Middle frontal gyrus (tissue), 1 donor: ENCODE results near the gene ADRB2.
"Not testable (repeated sequence)": the region's sequence is repeated elsewhere in the genome, so short reads cannot be mapped to it uniquely, and the experiment has no call there.

Source experiments
- DNase-seq: peaks from one replicate; pipeline ENCODE4 v3.0.0-alpha.2; 2015; ENCODE audit warnings: low spot score; ENCODE audit errors: extremely low spot score

ADRB2 gene

DNA sequence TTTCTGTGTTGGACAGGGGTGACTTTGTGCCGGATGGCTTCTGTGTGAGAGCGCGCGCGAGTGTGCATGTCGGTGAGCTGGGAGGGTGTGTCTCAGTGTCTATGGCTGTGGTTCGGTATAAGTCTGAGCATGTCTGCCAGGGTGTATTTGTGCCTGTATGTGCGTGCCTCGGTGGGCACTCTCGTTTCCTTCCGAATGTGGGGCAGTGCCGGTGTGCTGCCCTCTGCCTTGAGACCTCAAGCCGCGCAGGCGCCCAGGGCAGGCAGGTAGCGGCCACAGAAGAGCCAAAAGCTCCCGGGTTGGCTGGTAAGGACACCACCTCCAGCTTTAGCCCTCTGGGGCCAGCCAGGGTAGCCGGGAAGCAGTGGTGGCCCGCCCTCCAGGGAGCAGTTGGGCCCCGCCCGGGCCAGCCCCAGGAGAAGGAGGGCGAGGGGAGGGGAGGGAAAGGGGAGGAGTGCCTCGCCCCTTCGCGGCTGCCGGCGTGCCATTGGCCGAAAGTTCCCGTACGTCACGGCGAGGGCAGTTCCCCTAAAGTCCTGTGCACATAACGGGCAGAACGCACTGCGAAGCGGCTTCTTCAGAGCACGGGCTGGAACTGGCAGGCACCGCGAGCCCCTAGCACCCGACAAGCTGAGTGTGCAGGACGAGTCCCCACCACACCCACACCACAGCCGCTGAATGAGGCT is at the start of gene ADRB2:
Gene ADRB2 (plus strand): TSS at position 559 of the 686 bp plus-strand sequence. CDS start 221 bp downstream, outside the sequence.
- DNase-seq: peak; percentile 66

- no peak for DNase-seq
These were observed 49.6 kb upstream of the ADRB2 start for GRCh38 chr5:148776780-148777179.

DNA sequence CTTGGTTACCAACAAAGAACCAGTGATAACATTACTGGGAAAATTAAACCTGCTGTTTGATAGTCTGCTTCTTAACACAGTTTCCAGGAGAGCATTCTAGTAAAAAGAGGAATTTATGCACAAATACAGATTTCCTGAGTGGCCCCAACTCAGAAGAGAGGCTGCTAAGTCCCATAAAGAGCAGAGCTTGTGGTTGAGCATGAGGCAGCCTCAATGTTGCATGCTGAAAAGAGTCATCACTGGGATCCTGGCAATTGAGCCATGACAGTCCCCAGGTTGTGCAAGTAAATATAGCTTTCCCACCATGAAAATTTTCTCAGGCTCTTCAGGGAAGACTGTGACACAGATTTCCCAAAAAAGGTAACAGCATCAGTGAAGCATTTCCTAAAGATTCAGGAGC is 47.5 kb upstream of the ADRB2 start:
- no peak for DNase-seq

DNA sequence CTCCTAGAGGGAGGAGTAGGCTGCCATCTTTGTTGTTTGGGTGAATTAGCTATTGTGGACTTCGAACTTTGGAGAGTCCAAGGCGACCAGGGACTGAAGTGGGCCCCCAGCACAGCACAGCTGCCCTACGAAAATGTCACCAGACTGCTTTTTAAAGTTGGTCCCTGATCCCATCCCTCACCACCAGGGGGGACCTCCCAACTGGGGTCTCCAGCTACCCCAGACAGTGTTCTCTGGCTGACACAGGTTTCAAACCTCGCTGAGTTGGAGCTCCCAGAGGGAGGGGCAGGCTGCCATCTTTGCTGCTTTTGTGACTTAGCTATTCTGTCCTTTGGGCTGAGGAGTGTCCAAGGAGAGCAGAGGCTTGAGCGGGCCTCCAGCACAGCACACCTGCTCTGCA is 45.7 kb upstream of the ADRB2 start:
- no peak for DNase-seq

- DNase-seq: no peak
These were observed 44.6 kb upstream of the ADRB2 start for GRCh38 chr5:148781766-148782165.

DNA sequence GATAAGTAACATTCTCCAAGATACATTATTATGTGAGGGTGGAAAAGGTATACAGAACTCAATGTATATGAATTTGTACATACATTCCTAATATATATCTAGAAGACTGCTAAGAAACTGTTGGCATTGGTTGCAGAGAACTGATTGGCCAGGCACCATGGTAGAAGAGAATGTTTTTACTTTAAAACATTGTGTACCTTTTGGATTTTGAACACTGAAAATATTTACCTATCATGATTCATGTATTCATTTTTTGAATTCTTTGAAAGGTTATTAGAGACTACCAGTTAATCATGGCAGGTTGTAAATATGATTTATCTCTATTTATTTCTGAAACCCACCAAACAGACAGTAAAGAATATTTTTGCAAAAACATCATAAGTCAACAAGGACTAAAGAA is 41.2 kb upstream of the ADRB2 start:
- no peak for DNase-seq

GRCh38 chr5:148786456-148786855 is 40.0 kb upstream of the ADRB2 start:
- no peak for DNase-seq

DNA sequence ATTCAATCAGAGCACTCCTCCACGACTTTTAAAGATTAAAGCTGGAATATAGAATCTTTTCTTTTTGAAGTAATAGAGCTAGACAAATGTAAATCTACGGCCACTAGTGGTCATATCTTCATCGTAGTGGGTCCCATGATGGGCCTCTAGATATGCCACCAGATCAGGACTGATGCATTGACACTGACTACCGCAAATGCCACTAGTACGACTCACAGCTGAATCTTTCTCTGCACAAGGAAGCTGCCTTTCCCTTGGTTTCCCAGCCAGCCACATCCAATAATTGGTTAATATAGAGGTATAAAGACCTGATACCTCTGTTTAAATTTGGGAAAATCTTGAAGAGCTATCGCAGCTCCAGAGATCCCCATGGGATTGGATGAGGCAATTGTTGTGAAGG is 37.8 kb upstream of the ADRB2 start:
- DNase-seq: no peak

DNA sequence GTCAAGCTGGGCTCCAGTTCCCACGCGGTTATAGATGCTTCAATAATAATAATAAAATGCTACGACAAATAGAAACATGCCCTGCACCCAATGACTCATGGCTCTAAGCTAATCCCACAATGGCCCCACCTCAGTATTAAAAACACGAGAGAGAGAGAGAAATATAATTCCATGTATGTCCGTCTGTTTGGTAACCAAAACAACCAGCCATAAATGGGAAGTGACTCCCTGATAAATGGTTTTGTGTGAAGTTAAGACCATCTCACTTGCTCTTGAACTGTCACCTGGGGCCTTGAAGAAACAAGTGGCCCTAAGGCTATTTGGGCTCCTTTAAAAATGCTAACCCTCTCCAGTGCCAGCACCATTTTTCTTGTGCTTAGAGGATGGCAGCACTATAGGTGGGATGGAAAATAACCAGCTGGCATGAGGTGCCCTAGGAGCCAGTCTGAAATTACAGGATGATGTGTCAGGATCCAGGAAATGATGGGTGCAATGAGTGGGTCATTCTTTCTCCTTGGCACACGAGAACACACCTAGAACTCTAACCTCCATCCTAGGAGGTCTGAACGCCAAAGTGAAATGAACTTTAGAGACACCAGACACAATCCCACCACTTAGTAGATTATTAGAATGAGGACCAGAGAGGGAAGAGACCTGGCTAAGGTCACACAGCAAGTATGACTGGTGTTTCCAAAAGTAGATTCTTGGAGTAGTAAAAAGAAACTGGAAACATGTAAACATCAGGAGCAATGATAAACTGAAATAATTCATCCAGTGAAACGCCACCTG is 35.7 kb upstream of the ADRB2 start:
- no peak for DNase-seq

GRCh38 chr5:148791334-148791667 is 35.1 kb upstream of the ADRB2 start:
- DNase-seq: no peak

GRCh38 chr5:148791696-148792095 is 34.7 kb upstream of the ADRB2 start:
- no peak for DNase-seq

DNA sequence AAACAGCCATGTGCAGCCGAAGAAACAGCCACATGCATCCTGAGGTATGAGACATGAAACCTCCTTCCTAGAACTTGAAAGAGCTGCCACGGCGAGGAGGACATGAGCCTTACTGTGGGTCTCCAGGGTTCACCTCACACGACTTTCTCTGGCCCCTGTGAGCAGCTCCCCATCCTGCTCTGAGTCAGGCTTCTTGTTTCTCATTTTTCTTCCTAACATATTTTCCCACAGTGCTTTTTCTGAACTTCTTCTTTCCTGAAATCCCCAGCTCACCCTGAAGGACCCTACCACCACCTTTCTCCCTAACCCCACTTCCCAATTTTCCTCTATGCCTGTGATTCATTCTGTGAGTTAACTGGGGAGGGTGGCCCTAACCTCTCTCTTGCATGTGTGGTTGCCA is 33.7 kb upstream of the ADRB2 start:
- no peak for DNase-seq

DNA sequence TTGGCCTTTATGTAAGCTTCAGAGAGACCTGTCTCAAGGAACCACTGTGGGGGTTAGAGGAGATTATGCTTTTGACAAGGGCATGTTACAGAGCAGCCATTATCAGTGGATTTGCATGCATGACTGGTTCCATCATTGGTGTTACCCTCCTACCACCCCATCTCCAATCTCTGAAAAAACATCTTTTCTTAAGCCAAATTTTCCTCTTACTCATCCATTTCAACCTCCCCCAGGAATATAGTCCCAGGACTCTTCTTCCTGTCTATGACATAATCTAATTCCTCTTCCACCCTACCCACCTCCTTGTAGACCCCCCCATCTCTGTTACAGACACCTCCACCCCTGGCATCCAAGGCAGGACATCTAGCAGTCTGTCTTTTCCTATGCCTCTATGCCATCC is 33.1 kb upstream of the ADRB2 start:
- no peak for DNase-seq

DNA sequence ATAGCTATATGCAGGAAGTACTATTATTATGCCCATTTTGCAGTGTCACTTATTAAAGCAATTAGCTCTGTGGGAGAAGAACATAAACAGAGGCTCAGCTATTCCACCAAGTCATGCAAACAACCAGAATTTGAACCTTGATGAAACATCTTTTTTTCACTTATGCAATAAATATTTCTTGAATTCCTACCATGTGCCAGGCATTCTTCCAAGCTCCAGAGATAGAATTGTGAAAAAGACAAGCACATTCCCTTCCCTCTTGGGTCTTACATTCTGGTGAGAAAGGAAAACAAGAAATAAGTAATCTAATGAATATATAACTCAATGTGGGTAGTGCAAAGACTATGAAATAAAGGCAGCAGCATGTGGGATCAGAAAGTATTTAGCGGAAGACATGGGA is 32.1 kb upstream of the ADRB2 start:
- no peak for DNase-seq

- DNase-seq: no peak
These were observed 31.5 kb upstream of the ADRB2 start for GRCh38 chr5:148794729-148795561.

DNA sequence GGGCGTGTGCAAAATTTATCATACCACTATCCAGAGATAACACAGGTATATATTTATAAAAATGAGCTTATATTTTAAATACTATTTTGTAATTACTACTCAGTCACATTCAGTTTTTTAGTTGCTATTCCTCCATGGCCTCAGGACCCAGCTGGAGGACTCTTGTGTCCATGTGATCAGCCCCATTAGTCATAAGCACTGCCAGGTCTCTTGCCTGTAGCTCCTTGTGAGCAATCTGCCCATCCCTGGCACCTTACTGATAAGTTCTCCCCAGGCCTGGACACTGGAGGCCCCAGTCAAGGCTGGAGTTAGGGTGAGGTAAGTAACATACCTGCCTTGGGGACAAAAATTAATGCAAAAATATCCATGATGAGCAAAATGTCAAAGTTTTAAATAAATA is 29.5 kb upstream of the ADRB2 start:
- DNase-seq: no peak

DNA sequence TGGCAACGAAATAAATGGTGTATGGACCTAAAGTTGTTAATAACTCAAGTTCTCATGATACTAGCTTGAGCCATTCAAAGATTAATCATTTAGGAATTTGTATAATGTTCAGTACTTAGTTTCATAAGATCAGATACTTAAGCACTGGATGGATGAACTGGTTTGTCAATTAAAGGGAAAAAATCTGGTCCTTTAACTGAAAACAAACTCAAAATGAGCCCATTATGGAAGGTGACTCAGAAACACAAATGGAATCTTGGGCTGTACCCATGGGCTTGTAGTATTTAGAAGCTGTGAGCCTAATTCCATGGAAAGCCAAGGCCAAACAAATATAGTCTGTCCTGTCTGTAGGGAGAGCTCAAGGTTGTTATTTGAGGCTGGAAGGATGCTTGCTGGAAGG is 27.6 kb upstream of the ADRB2 start:
- DNase-seq: no peak

GRCh38 chr5:148799737-148800527 is 26.5 kb upstream of the ADRB2 start:
- no peak for DNase-seq

GRCh38 chr5:148801682-148802276 is 24.6 kb upstream of the ADRB2 start:
- DNase-seq: no peak

DNA sequence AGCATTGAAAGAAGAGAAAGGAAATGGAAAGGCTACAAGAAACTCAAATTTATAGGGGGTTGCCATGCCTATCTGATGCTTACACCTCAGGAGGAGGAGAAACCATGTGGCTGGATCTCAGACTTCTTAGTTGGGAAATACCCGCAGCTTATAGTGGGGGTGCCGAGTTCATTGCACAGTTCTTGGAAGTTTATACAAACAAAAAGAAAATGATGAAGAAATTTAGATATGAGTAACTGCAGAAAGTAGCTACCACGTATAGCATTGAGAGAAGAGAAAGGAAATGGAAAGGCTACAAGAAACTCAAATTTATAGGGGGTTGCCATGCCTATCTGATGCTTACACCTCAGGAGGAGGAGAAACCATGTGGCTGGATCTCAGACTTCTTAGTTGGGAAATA is 23.0 kb upstream of the ADRB2 start:
- DNase-seq: not testable (repeated sequence)

DNA sequence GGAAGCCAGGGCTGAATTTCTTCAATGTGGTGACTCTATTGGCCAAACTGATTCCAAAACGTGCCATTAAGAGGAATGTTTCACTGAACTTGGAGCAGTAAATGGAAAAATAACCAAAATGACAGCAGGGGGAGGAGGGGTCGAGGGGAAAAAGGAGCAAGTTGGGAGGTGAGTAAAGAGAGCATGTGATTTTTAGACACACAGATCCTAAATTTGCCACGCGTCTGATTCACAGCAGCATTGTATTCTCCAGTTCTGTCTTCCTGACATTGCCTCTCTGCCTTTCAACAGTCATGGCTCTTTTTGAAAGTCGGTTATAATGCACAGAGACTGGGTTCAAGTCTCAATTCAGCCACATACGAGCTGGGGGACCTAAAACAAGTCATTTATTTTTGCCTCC is 22.0 kb upstream of the ADRB2 start:
- no peak for DNase-seq
